ENCODE measurements around the gene EEFSEC.

The EEFSEC gene

GRCh38 chr3:128385080-128385832 lies 232.0 kb downstream of the EEFSEC start:
- Histone ChIP-seq H3K9me3 (ENCODE audit: control insufficient read depth, low read length) (no peaks in the 10 kb centered on the region), H3K27me3 (ENCODE audit: control insufficient read depth, insufficient read depth, low read length, poor library complexity, severe bottlenecking) (no peaks in the 10 kb centered on the region), H3K4me3 (ENCODE audit: insufficient read depth, low read depth, low read length) (no peak overlapping the region), H3K4me1 (ENCODE audit: control insufficient read depth, insufficient read depth, low read length) (no peaks in the 10 kb centered on the region), H3K27ac (ENCODE audit: insufficient read depth, low read depth, low read length, poor library complexity, severe bottlenecking) (no peak overlapping the region), H3K36me3 (ENCODE audit: control insufficient read depth, insufficient read depth, low read length) (no peaks in the 10 kb centered on the region)
- WGBS, 2 experiments: 90 to 92% methylated on average over 11 of the region's 11 CpGs

GRCh38 chr3:128388932-128389331 lies 235.7 kb downstream of the EEFSEC start:
- Histone ChIP-seq H3K36me3 (ENCODE audit: control insufficient read depth, insufficient read depth, low read length) (no peaks in the 10 kb centered on the region), H3K4me3 (ENCODE audit: insufficient read depth, low read depth, low read length) (no peak overlapping the region), H3K4me1 (ENCODE audit: control insufficient read depth, insufficient read depth, low read length) (no peaks in the 10 kb centered on the region), H3K9me3 (ENCODE audit: control insufficient read depth, low read length) (no peaks in the 10 kb centered on the region), H3K27me3 (ENCODE audit: control insufficient read depth, insufficient read depth, low read length, poor library complexity, severe bottlenecking) (no peaks in the 10 kb centered on the region), H3K27ac (ENCODE audit: insufficient read depth, low read depth, low read length, poor library complexity, severe bottlenecking) (no peak overlapping the region)
- 95 to 98% methylated on average over 9 of the region's 9 CpGs for WGBS, 2 experiments

GRCh38 chr3:128390867-128391266 lies 237.6 kb downstream of the EEFSEC start:
- Histone ChIP-seq H3K9me3 (ENCODE audit: control insufficient read depth, low read length) (no peaks in the 10 kb centered on the region), H3K27me3 (ENCODE audit: control insufficient read depth, insufficient read depth, low read length, poor library complexity, severe bottlenecking) (no peaks in the 10 kb centered on the region), H3K27ac (ENCODE audit: insufficient read depth, low read depth, low read length, poor library complexity, severe bottlenecking) (no peak overlapping the region), H3K36me3 (ENCODE audit: control insufficient read depth, insufficient read depth, low read length) (no peaks in the 10 kb centered on the region), H3K4me1 (ENCODE audit: control insufficient read depth, insufficient read depth, low read length) (peaks cover 3% of the 10 kb centered on the region), H3K4me3 (ENCODE audit: insufficient read depth, low read depth, low read length) (no peak overlapping the region)
- WGBS, 2 experiments: 90 to 92% methylated on average over 9 of the region's 9 CpGs

GRCh38 chr3:128392021-128392420 lies 238.7 kb downstream of the EEFSEC start:
- WGBS, 2 experiments: 88 to 89% methylated on average over 7 of the region's 7 CpGs
- Histone ChIP-seq H3K9me3 (ENCODE audit: control insufficient read depth, low read length) (no peaks in the 10 kb centered on the region), H3K27me3 (ENCODE audit: control insufficient read depth, insufficient read depth, low read length, poor library complexity, severe bottlenecking) (no peaks in the 10 kb centered on the region), H3K4me1 (ENCODE audit: control insufficient read depth, insufficient read depth, low read length) (peaks cover 3% of the 10 kb centered on the region), H3K4me3 (ENCODE audit: insufficient read depth, low read depth, low read length) (no peak overlapping the region), H3K27ac (ENCODE audit: insufficient read depth, low read depth, low read length, poor library complexity, severe bottlenecking) (no peak overlapping the region), H3K36me3 (ENCODE audit: control insufficient read depth, insufficient read depth, low read length) (no peaks in the 10 kb centered on the region)

- Histone ChIP-seq H3K4me3 (ENCODE audit: insufficient read depth, low read depth, low read length) (no peak overlapping the region), H3K4me1 (ENCODE audit: control insufficient read depth, insufficient read depth, low read length) (peaks cover 3% of the 10 kb centered on the region), H3K36me3 (ENCODE audit: control insufficient read depth, insufficient read depth, low read length) (no peaks in the 10 kb centered on the region), H3K27me3 (ENCODE audit: control insufficient read depth, insufficient read depth, low read length, poor library complexity, severe bottlenecking) (no peaks in the 10 kb centered on the region), H3K9me3 (ENCODE audit: control insufficient read depth, low read length) (no peaks in the 10 kb centered on the region), H3K27ac (ENCODE audit: insufficient read depth, low read depth, low read length, poor library complexity, severe bottlenecking) (no peak overlapping the region)
- 88 to 90% methylated on average over 7 of the region's 7 CpGs for WGBS, 2 experiments
These were observed 239.7 kb downstream of the EEFSEC start for GRCh38 chr3:128392818-128393544.

- 92 to 96% methylated on average over 8 to 9 of the region's 9 CpGs for WGBS, 2 experiments
- Histone ChIP-seq H3K4me1 (ENCODE audit: control insufficient read depth, insufficient read depth, low read length) (peaks cover 12% of the 10 kb centered on the region), H3K27me3 (ENCODE audit: control insufficient read depth, insufficient read depth, low read length, poor library complexity, severe bottlenecking) (no peaks in the 10 kb centered on the region), H3K4me3 (ENCODE audit: insufficient read depth, low read depth, low read length) (no peak overlapping the region), H3K36me3 (ENCODE audit: control insufficient read depth, insufficient read depth, low read length) (no peaks in the 10 kb centered on the region), H3K9me3 (ENCODE audit: control insufficient read depth, low read length) (no peaks in the 10 kb centered on the region), H3K27ac (ENCODE audit: insufficient read depth, low read depth, low read length, poor library complexity, severe bottlenecking) (no peak overlapping the region)
These were observed 240.8 kb downstream of the EEFSEC start for GRCh38 chr3:128394033-128394432.

GRCh38 chr3:128395046-128395445 lies 241.8 kb downstream of the EEFSEC start:
- Histone ChIP-seq H3K4me3 (ENCODE audit: insufficient read depth, low read depth, low read length) (no peak overlapping the region), H3K36me3 (ENCODE audit: control insufficient read depth, insufficient read depth, low read length) (no peaks in the 10 kb centered on the region), H3K27ac (ENCODE audit: insufficient read depth, low read depth, low read length, poor library complexity, severe bottlenecking) (no peak overlapping the region), H3K27me3 (ENCODE audit: control insufficient read depth, insufficient read depth, low read length, poor library complexity, severe bottlenecking) (no peaks in the 10 kb centered on the region), H3K9me3 (ENCODE audit: control insufficient read depth, low read length) (no peaks in the 10 kb centered on the region), H3K4me1 (ENCODE audit: control insufficient read depth, insufficient read depth, low read length) (peaks cover 23% of the 10 kb centered on the region)
- WGBS, 2 experiments: 91 to 94% methylated on average over 6 of the region's 6 CpGs

GRCh38 chr3:128395500-128396162 lies 242.3 kb downstream of the EEFSEC start:
- H3K27ac ChIP-seq (ENCODE audit: insufficient read depth, low read depth, low read length, poor library complexity, severe bottlenecking): no peak overlapping the region
- 86 to 87% methylated on average over 9 of the region's 9 CpGs for WGBS, 2 experiments
- H3K27me3 ChIP-seq (ENCODE audit: control insufficient read depth, insufficient read depth, low read length, poor library complexity, severe bottlenecking): no peaks in the 10 kb centered on the region
- peaks cover 28% of the 10 kb centered on the region for H3K4me1 ChIP-seq (ENCODE audit: control insufficient read depth, insufficient read depth, low read length)
- H3K9me3 ChIP-seq (ENCODE audit: control insufficient read depth, low read length): no peaks in the 10 kb centered on the region
- H3K4me3 ChIP-seq (ENCODE audit: insufficient read depth, low read depth, low read length): no peak overlapping the region
- H3K36me3 ChIP-seq (ENCODE audit: control insufficient read depth, insufficient read depth, low read length): no peaks in the 10 kb centered on the region

GRCh38 chr3:128397484-128397883 lies 244.2 kb downstream of the EEFSEC start:
- Histone ChIP-seq H3K27ac (ENCODE audit: insufficient read depth, low read depth, low read length, poor library complexity, severe bottlenecking) (no peak overlapping the region), H3K4me1 (ENCODE audit: control insufficient read depth, insufficient read depth, low read length) (peaks cover 47% of the 10 kb centered on the region), H3K4me3 (ENCODE audit: insufficient read depth, low read depth, low read length) (no peak overlapping the region), H3K27me3 (ENCODE audit: control insufficient read depth, insufficient read depth, low read length, poor library complexity, severe bottlenecking) (no peaks in the 10 kb centered on the region), H3K36me3 (ENCODE audit: control insufficient read depth, insufficient read depth, low read length) (no peaks in the 10 kb centered on the region), H3K9me3 (ENCODE audit: control insufficient read depth, low read length) (no peaks in the 10 kb centered on the region)
- WGBS, 2 experiments: 93% methylated on average over 5 of the region's 5 CpGs

- Histone ChIP-seq H3K4me3 (ENCODE audit: insufficient read depth, low read depth, low read length) (no peak overlapping the region), H3K9me3 (ENCODE audit: control insufficient read depth, low read length) (no peaks in the 10 kb centered on the region), H3K27ac (ENCODE audit: insufficient read depth, low read depth, low read length, poor library complexity, severe bottlenecking) (no peak overlapping the region), H3K36me3 (ENCODE audit: control insufficient read depth, insufficient read depth, low read length) (no peaks in the 10 kb centered on the region), H3K4me1 (ENCODE audit: control insufficient read depth, insufficient read depth, low read length) (peaks cover 52% of the 10 kb centered on the region), H3K27me3 (ENCODE audit: control insufficient read depth, insufficient read depth, low read length, poor library complexity, severe bottlenecking) (no peaks in the 10 kb centered on the region)
- WGBS, 2 experiments: 80 to 83% methylated on average over 8 of the region's 8 CpGs
These were observed 245.3 kb downstream of the EEFSEC start for GRCh38 chr3:128398586-128398985.

Data from ectodermal cell (in vitro differentiated cells).